SU-DHL-6 (cell line): ENCODE data around the gene MED15.

Experiments used
- H2AFZ ChIP-seq: fragments of 200-600 bp; sonication (generic); 2 replicates; pipeline ENCODE4 v1.6.1; 2014; ENCODE audit warnings: low read depth, mild to moderate bottlenecking, moderate library complexity, mixed read lengths, antibody characterized with exemption, low read length; ENCODE audit not compliant: severe bottlenecking
- H3F3A ChIP-seq: fragments of 200-600 bp; shearing (Covaris generic); 2 replicates; pipeline ENCODE4 v1.6.0; 2016; ENCODE audit warnings: antibody characterized with exemption, mild to moderate bottlenecking; ENCODE audit not compliant: insufficient read depth
- H3K27ac ChIP-seq: fragments of 200-600 bp; sonication (generic); 2 replicates; pipeline ENCODE4 v1.5.1; 2016; ENCODE audit warnings: low read depth, mild to moderate bottlenecking, low read length, moderate library complexity, mixed read lengths
- H3K27me3 ChIP-seq: fragments of 200-600 bp; sonication (generic), shearing (Covaris generic); 2 replicates; pipeline ENCODE4 v1.6.0; 2014; ENCODE audit warnings: mild to moderate bottlenecking, low read length
- H3K36me3 ChIP-seq: fragments of 200-600 bp; sonication (generic); 2 replicates; pipeline ENCODE4 v1.6.1; 2014; ENCODE audit warnings: mild to moderate bottlenecking, low read length, mixed read lengths
- H3K4me2 ChIP-seq: fragments of 300-600, 200-600 bp; shearing (Covaris generic), sonication (generic); 2 replicates; pipeline ENCODE4 v1.6.0; 2014; ENCODE audit warnings: low read length, low read depth, mild to moderate bottlenecking; ENCODE audit not compliant: poor library complexity, severe bottlenecking
- H3K4me3 ChIP-seq: fragments of 200-600 bp; sonication (generic); 2 replicates; pipeline ENCODE4 v1.5.1; 2014; ENCODE audit warnings: antibody characterized with exemption, low read length, mild to moderate bottlenecking, mixed read lengths; ENCODE audit not compliant: insufficient read depth, poor library complexity, severe bottlenecking
- H3K79me2 ChIP-seq: fragments of 200-600 bp; sonication (generic); 2 replicates; pipeline ENCODE4 v1.6.1; 2014; ENCODE audit warnings: mild to moderate bottlenecking, low read length, moderate library complexity; ENCODE audit not compliant: insufficient read depth
- H3K9ac ChIP-seq: fragments of 200-600 bp; sonication (generic); 2 replicates; pipeline ENCODE4 v1.7.0; 2014; ENCODE audit warnings: mild to moderate bottlenecking, low read length
- H3K9me2 ChIP-seq: fragments of 200-600 bp; sonication (generic); replicated peaks from 2 replicates; pipeline ENCODE4 v1.6.1; 2014; ENCODE audit warnings: low read length; ENCODE audit not compliant: insufficient read depth
- H3K9me3 ChIP-seq: fragments of 200-600 bp; sonication (generic); 2 replicates; pipeline ENCODE4 v1.6.1; 2014; ENCODE audit warnings: low read length, mixed read lengths; ENCODE audit not compliant: insufficient read depth
- H4K20me1 ChIP-seq: fragments of 200-600 bp; sonication (generic); 2 replicates; pipeline ENCODE4 v1.6.1; 2014; ENCODE audit warnings: low read depth, mild to moderate bottlenecking, antibody characterized with exemption, low read length, moderate library complexity, mixed read lengths
- EZH2phosphoT487 ChIP-seq: fragments of 200-600 bp; sonication (generic), shearing (Covaris generic); conservative IDR thresholded peaks from 2 replicates; pipeline ENCODE4 v1.6.1; 2018; ENCODE audit warnings: mild to moderate bottlenecking, antibody characterized with exemption, low read length, moderate library complexity, mixed read lengths
- TF ChIP-seq, protein P1 (sequence below): fragments of 200-600 bp; sonication (generic); IDR thresholded peaks from one replicate; pipeline ENCODE4 v1.5.1; 2017; ENCODE audit warnings: antibody characterized with exemption, mild to moderate bottlenecking, low read length, moderate library complexity; ENCODE audit not compliant: insufficient read depth, poor library complexity, severe bottlenecking

The MED15 gene

DNA sequence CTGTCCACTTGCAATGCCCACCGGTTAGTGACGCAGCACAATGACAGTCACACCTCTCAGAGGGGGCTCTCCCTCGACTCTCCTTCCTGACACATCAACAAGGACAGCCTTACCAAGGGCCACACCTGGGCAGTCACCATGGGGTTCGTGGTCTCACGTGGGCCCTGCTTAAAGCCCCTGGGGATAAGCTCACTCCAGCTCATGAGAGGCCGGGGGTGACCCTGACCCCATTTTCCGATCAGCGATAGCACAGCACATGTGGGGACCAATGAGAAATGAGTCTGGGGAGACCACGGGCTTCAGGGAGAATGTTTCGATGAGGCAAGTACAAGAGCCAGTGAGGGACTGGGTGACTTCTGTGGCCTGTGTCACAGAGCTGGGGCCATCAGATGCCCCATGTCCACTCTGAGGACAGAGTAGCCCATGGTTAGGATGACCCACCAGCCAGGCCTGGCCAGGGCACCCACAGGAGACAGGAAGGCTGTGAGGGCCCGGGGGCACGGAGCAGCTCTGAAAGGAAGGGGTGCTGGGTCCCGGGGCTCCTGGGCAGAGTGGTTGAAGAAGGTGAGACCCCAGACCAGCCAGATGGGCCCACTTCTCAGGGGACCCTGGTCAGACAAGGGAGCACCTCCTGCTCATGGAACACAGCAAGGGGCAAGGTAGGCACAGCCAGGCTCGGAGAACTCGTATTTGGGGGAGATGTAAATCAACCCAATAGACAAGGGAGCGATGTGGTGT is 128.8 kb downstream of the MED15 start:
- H3K36me3 ChIP-seq: no peaks in the 10 kb centered on the region
- H3K9ac ChIP-seq: no peak overlapping the region
- no peaks in the 10 kb centered on the region for H3F3A ChIP-seq
- no peak overlapping the region for H3K27ac ChIP-seq
- H3K4me2 ChIP-seq: no peak overlapping the region
- no peaks in the 10 kb centered on the region for H3K27me3 ChIP-seq
- no peaks in the 10 kb centered on the region for H3K79me2 ChIP-seq
- TF ChIP-seq, protein P1, sequence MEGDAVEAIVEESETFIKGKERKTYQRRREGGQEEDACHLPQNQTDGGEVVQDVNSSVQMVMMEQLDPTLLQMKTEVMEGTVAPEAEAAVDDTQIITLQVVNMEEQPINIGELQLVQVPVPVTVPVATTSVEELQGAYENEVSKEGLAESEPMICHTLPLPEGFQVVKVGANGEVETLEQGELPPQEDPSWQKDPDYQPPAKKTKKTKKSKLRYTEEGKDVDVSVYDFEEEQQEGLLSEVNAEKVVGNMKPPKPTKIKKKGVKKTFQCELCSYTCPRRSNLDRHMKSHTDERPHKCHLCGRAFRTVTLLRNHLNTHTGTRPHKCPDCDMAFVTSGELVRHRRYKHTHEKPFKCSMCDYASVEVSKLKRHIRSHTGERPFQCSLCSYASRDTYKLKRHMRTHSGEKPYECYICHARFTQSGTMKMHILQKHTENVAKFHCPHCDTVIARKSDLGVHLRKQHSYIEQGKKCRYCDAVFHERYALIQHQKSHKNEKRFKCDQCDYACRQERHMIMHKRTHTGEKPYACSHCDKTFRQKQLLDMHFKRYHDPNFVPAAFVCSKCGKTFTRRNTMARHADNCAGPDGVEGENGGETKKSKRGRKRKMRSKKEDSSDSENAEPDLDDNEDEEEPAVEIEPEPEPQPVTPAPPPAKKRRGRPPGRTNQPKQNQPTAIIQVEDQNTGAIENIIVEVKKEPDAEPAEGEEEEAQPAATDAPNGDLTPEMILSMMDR: no peak
- no peak for TF ChIP-seq EZH2phosphoT487
- no peak overlapping the region for H3K4me3 ChIP-seq
- H3K9me3 ChIP-seq: no peaks in the 10 kb centered on the region
- no peaks in the 10 kb centered on the region for H4K20me1 ChIP-seq
- H3K9me2 ChIP-seq: no peaks in the 10 kb centered on the region
- no peak overlapping the region for H2AFZ ChIP-seq

DNA sequence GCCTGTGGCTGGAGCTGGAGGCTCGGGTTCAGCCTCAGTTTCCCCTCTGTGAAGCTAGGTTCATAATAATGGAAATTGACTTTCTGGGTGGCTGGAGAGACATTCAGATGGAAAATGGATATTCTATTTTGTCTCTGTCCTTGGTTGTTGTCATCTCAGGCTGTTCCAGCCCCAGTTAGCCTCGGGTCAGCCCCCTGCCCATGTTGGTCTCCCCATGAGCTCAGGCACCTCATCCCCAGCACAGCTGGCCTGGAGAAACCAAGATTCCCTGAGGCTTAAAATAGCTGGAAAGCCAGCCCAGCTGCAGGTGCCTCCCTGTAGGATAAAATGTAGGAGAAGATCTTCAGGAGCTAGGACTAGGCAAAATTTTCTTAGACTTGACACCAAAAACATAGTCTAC is 129.5 kb downstream of the MED15 start:
- Histone ChIP-seq H3K9me2 (no peaks in the 10 kb centered on the region), H3K27me3 (no peaks in the 10 kb centered on the region), H3F3A (no peaks in the 10 kb centered on the region)

More for the DNA sequence above, 129.5 kb downstream of the MED15 start:
- H3K27ac ChIP-seq: no peak overlapping the region
- no peak overlapping the region for H3K4me2 ChIP-seq
- no peaks in the 10 kb centered on the region for H3K9me3 ChIP-seq
- no peaks in the 10 kb centered on the region for H3K36me3 ChIP-seq
- H4K20me1 ChIP-seq: no peaks in the 10 kb centered on the region
- no peak overlapping the region for H3K9ac ChIP-seq
- no peak overlapping the region for H3K4me3 ChIP-seq
- no peaks in the 10 kb centered on the region for H3K79me2 ChIP-seq
- TF ChIP-seq EZH2phosphoT487: no peak
- TF ChIP-seq, protein P1: no peak
- no peak overlapping the region for H2AFZ ChIP-seq
